ENCODE data around the gene PLXNA1.

The PLXNA1 gene

DNA sequence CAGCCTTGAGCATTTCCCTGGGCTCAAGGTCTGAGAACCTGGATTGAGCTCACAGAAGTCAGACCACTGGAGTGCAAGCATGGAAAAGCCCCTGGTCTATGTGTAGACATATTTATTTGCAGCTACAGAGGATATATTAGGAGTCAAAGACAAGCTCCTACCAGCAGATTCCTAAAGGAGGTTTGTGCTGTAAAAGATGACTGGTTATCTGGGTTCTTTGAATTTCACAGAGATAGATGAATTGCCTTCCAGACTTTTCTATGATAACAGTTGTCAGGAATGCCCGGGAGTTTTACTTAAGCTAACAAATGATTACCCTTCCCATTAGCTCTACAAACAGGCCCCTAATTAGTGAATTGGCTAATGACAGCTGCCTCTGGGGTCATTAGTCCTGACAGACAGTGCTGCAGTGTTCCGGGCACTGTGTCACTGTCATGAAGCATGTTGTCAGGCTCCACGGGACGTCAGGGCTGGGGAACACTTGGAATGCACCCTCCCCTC lies 48.8 kb upstream of the PLXNA1 start:
- ATAC-seq = peak; percentile 73
- TF ChIP-seq, protein P1, sequence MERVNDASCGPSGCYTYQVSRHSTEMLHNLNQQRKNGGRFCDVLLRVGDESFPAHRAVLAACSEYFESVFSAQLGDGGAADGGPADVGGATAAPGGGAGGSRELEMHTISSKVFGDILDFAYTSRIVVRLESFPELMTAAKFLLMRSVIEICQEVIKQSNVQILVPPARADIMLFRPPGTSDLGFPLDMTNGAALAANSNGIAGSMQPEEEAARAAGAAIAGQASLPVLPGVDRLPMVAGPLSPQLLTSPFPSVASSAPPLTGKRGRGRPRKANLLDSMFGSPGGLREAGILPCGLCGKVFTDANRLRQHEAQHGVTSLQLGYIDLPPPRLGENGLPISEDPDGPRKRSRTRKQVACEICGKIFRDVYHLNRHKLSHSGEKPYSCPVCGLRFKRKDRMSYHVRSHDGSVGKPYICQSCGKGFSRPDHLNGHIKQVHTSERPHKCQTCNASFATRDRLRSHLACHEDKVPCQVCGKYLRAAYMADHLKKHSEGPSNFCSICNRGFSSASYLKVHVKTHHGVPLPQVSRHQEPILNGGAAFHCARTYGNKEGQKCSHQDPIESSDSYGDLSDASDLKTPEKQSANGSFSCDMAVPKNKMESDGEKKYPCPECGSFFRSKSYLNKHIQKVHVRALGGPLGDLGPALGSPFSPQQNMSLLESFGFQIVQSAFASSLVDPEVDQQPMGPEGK (CRISPR knock-in tag; IDR thresholded peaks at IDR 0.05; ENCODE audit: borderline replicate concordance) = no peak
- no peak for TF ChIP-seq PPARA (CRISPR knock-in tag; IDR thresholded peaks at IDR 0.05; ENCODE audit: borderline replicate concordance)
- TF ChIP-seq, protein P2, sequence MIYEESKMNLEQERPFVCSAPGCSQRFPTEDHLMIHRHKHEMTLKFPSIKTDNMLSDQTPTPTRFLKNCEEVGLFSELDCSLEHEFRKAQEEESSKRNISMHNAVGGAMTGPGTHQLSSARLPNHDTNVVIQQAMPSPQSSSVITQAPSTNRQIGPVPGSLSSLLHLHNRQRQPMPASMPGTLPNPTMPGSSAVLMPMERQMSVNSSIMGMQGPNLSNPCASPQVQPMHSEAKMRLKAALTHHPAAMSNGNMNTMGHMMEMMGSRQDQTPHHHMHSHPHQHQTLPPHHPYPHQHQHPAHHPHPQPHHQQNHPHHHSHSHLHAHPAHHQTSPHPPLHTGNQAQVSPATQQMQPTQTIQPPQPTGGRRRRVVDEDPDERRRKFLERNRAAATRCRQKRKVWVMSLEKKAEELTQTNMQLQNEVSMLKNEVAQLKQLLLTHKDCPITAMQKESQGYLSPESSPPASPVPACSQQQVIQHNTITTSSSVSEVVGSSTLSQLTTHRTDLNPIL (CRISPR knock-in tag; IDR thresholded peaks at IDR 0.05; ENCODE audit: low read depth) = peak; percentile 75; the same call in 1 of the 2 replicates
- TF ChIP-seq, protein P3, sequence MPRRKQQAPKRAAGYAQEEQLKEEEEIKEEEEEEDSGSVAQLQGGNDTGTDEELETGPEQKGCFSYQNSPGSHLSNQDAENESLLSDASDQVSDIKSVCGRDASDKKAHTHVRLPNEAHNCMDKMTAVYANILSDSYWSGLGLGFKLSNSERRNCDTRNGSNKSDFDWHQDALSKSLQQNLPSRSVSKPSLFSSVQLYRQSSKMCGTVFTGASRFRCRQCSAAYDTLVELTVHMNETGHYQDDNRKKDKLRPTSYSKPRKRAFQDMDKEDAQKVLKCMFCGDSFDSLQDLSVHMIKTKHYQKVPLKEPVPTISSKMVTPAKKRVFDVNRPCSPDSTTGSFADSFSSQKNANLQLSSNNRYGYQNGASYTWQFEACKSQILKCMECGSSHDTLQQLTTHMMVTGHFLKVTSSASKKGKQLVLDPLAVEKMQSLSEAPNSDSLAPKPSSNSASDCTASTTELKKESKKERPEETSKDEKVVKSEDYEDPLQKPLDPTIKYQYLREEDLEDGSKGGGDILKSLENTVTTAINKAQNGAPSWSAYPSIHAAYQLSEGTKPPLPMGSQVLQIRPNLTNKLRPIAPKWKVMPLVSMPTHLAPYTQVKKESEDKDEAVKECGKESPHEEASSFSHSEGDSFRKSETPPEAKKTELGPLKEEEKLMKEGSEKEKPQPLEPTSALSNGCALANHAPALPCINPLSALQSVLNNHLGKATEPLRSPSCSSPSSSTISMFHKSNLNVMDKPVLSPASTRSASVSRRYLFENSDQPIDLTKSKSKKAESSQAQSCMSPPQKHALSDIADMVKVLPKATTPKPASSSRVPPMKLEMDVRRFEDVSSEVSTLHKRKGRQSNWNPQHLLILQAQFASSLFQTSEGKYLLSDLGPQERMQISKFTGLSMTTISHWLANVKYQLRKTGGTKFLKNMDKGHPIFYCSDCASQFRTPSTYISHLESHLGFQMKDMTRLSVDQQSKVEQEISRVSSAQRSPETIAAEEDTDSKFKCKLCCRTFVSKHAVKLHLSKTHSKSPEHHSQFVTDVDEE (CRISPR knock-in tag; IDR thresholded peaks at IDR 0.05) = 0 out of 2 replicates have a peak, but pooled peaks have one; percentile 22
- peak; percentile 88 for TF ChIP-seq ISL1 (CRISPR knock-in tag; IDR thresholded peaks at IDR 0.05)
- TF ChIP-seq ZC3H10 (CRISPR knock-in tag; IDR thresholded peaks at IDR 0.05) = no peak
- no peak for TF ChIP-seq ZNF70 (CRISPR knock-in tag; IDR thresholded peaks at IDR 0.05)
- peak; percentile 43; the same call in 1 of the 2 replicates for TF ChIP-seq ZFP3 (CRISPR knock-in tag; IDR thresholded peaks at IDR 0.05)

DNA sequence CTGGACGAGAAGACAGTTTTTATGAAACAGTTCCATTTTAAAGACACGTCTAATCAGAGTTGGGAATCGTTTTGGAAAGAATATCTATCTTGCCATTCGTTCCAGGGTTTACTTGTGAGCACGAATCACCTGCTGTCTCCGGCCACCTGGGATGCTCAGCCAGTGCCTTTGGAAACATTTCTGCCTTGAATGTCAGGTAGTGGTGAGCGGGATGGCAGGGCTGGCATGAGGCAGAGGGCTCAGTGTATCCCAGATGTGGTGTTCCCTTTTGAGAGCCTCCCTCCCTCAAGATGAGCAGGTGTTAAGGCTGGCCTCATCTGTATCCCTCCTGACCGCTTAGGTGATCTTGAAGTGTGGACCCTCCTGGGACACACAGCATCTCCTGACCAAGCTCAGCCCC lies 47.9 kb upstream of the PLXNA1 start:
- no peak for ATAC-seq
- no peak for TF ChIP-seq ESRRG (CRISPR knock-in tag; IDR thresholded peaks at IDR 0.05)
- TF ChIP-seq, protein P4, sequence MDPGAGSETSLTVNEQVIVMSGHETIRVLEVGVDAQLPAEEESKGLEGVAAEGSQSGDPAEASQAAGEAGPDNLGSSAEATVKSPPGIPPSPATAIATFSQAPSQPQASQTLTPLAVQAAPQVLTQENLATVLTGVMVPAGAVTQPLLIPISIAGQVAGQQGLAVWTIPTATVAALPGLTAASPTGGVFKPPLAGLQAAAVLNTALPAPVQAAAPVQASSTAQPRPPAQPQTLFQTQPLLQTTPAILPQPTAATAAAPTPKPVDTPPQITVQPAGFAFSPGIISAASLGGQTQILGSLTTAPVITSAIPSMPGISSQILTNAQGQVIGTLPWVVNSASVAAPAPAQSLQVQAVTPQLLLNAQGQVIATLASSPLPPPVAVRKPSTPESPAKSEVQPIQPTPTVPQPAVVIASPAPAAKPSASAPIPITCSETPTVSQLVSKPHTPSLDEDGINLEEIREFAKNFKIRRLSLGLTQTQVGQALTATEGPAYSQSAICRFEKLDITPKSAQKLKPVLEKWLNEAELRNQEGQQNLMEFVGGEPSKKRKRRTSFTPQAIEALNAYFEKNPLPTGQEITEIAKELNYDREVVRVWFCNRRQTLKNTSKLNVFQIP (CRISPR knock-in tag; IDR thresholded peaks at IDR 0.05; ENCODE audit: borderline replicate concordance, low read depth) = no peak
- TF ChIP-seq, protein P2 (CRISPR knock-in tag; IDR thresholded peaks at IDR 0.05; ENCODE audit: low read depth) = no peak
- TF ChIP-seq ZFP30 (CRISPR knock-in tag; IDR thresholded peaks at IDR 0.05) = no peak
- TF ChIP-seq BACH2 (CRISPR knock-in tag; IDR thresholded peaks at IDR 0.05; ENCODE audit: borderline replicate concordance) = no peak
- no peak for TF ChIP-seq RARB (CRISPR knock-in tag; IDR thresholded peaks at IDR 0.05)

DNA sequence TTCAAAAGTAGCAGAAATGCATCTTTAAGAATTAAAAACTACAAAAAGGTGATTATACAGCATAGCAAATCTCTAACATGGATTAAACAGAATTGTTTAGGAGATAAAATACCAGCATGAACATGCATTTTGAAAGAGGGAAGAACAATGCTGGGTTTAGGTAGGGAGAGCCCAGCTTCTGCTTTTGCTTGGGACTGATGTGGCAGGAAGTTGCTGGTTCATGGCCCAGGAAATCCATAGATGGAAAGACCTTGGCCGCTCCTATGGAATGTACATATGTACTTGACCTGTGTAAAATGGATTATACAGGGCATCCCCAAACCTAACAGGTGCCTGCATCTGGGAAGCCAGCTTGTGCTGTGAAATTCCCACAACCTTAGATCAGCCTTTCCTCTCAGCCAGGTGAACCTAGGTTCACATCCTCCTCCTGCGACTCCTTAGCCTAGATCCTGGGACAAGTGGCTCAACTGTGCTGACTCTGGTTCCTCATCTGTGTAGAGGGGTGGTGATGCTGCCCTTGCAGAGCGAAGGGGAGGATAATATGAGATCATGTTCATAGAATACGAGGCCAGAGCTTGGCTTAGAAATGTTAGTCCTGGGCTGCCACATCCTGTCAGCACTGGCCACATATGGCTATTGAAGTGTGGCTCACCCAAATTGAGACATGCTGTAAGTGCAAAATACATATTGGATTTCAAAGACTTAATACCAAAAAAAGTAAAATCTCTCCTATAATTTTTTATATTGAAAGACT lies 47.0 kb upstream of the PLXNA1 start:
- ATAC-seq = no peak
- TF ChIP-seq ESRRG (CRISPR knock-in tag; IDR thresholded peaks at IDR 0.05) (no peak), GLIS3 (CRISPR knock-in tag; IDR thresholded peaks at IDR 0.05) (no peak), TCF4 (CRISPR knock-in tag; IDR thresholded peaks at IDR 0.05; ENCODE audit: borderline replicate concordance) (no peak), BACH2 (CRISPR knock-in tag; IDR thresholded peaks at IDR 0.05; ENCODE audit: borderline replicate concordance) (no peak), ZC3H10 (CRISPR knock-in tag; IDR thresholded peaks at IDR 0.05) (no peak), ZFP30 (CRISPR knock-in tag; IDR thresholded peaks at IDR 0.05) (no peak), SNAI2 (CRISPR knock-in tag; IDR thresholded peaks at IDR 0.05) (no peak), ISL1 (CRISPR knock-in tag; IDR thresholded peaks at IDR 0.05) (no peak), OSR1 (CRISPR knock-in tag; IDR thresholded peaks at IDR 0.05) (no peak)
- TF ChIP-seq, protein P3 (CRISPR knock-in tag; IDR thresholded peaks at IDR 0.05) = no peak
- TF ChIP-seq, protein P4 (CRISPR knock-in tag; IDR thresholded peaks at IDR 0.05; ENCODE audit: borderline replicate concordance, low read depth) = no peak
- TF ChIP-seq, protein P1 (CRISPR knock-in tag; IDR thresholded peaks at IDR 0.05; ENCODE audit: borderline replicate concordance) = no peak
